ENCODE results near the gene MACROD2.

MACROD2 gene

GRCh38 chr20:14913896-14914620, 918.7 kb downstream of the MACROD2 start:
- TF ChIP-seq CTCF (IDR thresholded peaks at IDR 0.05; ENCODE audit: insufficient read depth, low read depth, low read length, missing control alignments), result no peak
- H3K4me3 ChIP-seq (ENCODE audit: low read depth, low read length), result no peak overlapping the region
- DNase-seq (ENCODE audit: low read depth), result no peak

- TF ChIP-seq CTCF (IDR thresholded peaks at IDR 0.05; ENCODE audit: insufficient read depth, low read depth, low read length, missing control alignments), result no peak
- DNase-seq (ENCODE audit: low read depth), result no peak
- H3K4me3 ChIP-seq (ENCODE audit: low read depth, low read length), result no peak overlapping the region
Measured at GRCh38 chr20:14914633-14915032, 919.3 kb downstream of the MACROD2 start.

GRCh38 chr20:14915356-14915755, 920.0 kb downstream of the MACROD2 start:
- TF ChIP-seq CTCF (IDR thresholded peaks at IDR 0.05; ENCODE audit: insufficient read depth, low read depth, low read length, missing control alignments), result no peak
- DNase-seq (ENCODE audit: low read depth), result no peak

GRCh38 chr20:14916360-14916920, 921.1 kb downstream of the MACROD2 start:
- H3K4me3 ChIP-seq (ENCODE audit: low read depth, low read length), result no peak overlapping the region

More at GRCh38 chr20:14915356-14915755, 920.0 kb downstream of the MACROD2 start:
- no peak overlapping the region for H3K4me3 ChIP-seq (ENCODE audit: low read depth, low read length)

GRCh38 chr20:14918281-14918680, 923.0 kb downstream of the MACROD2 start:
- H3K4me3 ChIP-seq (ENCODE audit: low read depth, low read length), result no peak overlapping the region
- no peak for TF ChIP-seq CTCF (IDR thresholded peaks at IDR 0.05; ENCODE audit: insufficient read depth, low read depth, low read length, missing control alignments)
- no peak for DNase-seq (ENCODE audit: low read depth)

More at GRCh38 chr20:14916360-14916920, 921.1 kb downstream of the MACROD2 start:
- no peak for DNase-seq (ENCODE audit: low read depth)
- TF ChIP-seq CTCF (IDR thresholded peaks at IDR 0.05; ENCODE audit: insufficient read depth, low read depth, low read length, missing control alignments), result no peak

- H3K4me3 ChIP-seq (ENCODE audit: low read depth, low read length), result no peak overlapping the region
- TF ChIP-seq CTCF (IDR thresholded peaks at IDR 0.05; ENCODE audit: insufficient read depth, low read depth, low read length, missing control alignments), result no peak
- DNase-seq (ENCODE audit: low read depth), result no peak
Measured at GRCh38 chr20:14918976-14919375, 923.7 kb downstream of the MACROD2 start.
